ENCODE results near the gene B3GNT8.
"Not testable (repeated sequence)": the region's sequence is repeated elsewhere in the genome, so short reads cannot be mapped to it uniquely, and the experiment has no call there.

B3GNT8 gene

DNA sequence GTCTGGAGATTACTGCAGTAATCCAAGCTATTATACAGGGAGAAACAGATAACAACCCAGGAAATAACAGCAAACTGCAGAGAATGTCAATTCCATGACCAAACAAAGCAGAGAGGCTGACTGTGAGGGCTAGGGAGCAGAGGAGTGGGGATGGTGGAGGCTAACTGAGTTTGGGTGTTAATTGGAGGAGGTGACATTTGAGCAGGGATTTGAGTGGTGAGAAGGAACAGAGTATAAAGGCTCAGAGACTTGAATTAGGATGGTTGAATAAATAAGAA, 9.4 kb upstream of the B3GNT8 start:
- no peak for DNase-seq (ENCODE audit: low read depth)

GRCh38 chr19:41435936-41436673, 8.9 kb upstream of the B3GNT8 start:
- no peak for DNase-seq (ENCODE audit: low read depth)

- DNase-seq (ENCODE audit: low read depth): not testable (repeated sequence)
These were observed 8.2 kb upstream of the B3GNT8 start for GRCh38 chr19:41435376-41435775.

GRCh38 chr19:41434450-41434849, 7.3 kb upstream of the B3GNT8 start:
- no peak for DNase-seq (ENCODE audit: low read depth)

GRCh38 chr19:41433171-41433570, 6.0 kb upstream of the B3GNT8 start:
- DNase-seq (ENCODE audit: low read depth): no peak

DNA sequence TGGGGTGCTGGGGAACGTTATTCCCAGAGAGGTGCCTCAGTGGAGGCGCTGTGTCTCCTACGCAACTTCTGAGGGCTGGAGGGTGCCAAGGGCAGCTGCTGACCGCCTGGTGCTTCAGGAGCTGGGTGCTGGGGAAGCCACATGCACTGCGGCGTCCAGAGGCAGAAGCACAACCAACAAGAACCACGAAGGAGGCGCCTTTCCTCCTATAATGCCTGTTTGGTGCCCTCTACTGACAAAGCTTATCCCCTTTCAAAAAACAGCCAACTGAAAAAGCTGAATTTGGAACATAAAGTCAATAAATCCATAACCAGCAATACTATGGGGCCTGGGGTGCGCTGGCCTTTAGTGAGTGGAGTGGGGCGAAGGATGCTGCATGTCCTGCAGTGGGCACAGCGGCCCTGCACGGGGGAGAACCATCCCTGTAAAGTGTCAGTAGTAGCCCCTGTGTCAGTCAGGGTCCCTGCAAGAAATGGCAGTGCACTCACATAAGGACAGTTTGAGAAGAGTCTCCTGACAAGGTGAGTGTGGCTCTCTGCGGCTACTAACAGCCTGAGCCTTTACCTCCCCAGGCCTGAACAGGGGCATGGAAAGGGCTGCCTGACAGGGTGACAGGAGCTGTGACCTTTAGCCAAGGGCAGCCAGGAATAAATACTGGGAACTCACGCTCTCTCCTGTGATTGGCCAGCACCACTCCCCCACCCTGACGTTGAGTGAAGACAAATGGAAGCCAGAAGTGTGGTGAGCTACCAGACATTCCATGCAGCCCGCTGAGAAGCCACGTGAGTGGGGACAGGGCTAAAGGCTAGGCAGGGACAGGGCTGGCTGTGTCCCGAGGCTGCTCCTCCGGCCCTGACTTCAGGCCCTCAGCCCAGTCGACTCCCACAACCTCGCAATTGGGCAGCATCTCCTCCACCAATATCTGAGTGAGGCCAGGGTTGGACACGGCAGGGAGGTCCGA, 4.5 kb upstream of the B3GNT8 start:
- no peak for DNase-seq (ENCODE audit: low read depth)

GRCh38 chr19:41430922-41431321, 3.7 kb upstream of the B3GNT8 start:
- no peak for DNase-seq (ENCODE audit: low read depth)

- DNase-seq (ENCODE audit: low read depth): no peak
These were observed 1.3 kb upstream of the B3GNT8 start for GRCh38 chr19:41428481-41428859.

GRCh38 chr19:41427647-41428480, 690 bp upstream of the B3GNT8 start:
- DNase-seq (ENCODE audit: low read depth): peak; percentile 13

- DNase-seq (ENCODE audit: low read depth): no peak
These were observed 895 bp downstream of the B3GNT8 start for GRCh38 chr19:41426116-41426841.

DNA sequence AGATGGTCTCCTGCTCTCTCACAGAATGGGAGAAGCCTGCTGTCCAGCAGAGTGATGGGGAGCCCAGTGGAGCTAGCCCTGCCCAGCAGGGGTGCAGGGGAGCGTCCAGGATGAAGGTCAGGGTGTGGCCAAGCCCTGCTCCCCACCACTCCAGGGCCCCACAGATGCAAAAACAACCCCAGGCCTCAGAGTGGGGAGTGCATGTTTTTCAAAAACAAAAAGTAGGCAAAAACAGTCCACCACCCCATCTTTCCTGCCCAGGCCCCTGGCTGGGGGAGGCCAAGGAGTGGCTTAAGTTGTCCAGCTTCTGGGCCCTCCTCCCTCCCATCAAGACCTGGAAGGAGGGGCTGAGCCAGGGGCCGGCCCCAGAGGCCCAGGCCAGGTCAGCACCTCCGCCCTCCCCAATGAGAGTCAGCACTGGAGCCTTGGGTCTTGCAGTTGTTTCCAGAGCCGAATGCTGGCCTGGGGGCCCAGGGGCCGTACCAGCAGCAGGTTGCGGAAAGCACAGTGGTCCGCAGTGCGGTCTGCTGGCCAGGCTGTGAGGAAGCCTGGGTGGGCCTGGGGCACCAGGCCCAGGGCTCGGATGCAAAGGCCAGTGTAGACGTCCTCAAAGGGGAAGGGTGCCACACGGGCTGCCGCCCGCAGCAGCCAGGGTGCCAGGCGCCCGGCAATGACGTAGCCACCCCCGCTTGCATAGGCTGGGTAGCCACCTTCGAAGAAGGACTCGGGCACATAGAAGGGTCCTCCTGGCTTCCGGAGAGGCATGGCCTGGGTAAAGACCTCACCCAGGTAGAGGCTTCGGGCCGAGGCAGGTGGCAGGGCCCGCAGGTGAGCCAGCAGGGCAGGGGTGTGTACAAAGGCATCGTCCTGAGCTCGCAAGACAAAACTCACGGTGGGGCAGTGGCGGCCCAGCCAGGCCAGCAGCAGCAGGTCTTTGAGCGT, 1.7 kb downstream of the B3GNT8 start:
- DNase-seq (ENCODE audit: low read depth): no peak

DNA sequence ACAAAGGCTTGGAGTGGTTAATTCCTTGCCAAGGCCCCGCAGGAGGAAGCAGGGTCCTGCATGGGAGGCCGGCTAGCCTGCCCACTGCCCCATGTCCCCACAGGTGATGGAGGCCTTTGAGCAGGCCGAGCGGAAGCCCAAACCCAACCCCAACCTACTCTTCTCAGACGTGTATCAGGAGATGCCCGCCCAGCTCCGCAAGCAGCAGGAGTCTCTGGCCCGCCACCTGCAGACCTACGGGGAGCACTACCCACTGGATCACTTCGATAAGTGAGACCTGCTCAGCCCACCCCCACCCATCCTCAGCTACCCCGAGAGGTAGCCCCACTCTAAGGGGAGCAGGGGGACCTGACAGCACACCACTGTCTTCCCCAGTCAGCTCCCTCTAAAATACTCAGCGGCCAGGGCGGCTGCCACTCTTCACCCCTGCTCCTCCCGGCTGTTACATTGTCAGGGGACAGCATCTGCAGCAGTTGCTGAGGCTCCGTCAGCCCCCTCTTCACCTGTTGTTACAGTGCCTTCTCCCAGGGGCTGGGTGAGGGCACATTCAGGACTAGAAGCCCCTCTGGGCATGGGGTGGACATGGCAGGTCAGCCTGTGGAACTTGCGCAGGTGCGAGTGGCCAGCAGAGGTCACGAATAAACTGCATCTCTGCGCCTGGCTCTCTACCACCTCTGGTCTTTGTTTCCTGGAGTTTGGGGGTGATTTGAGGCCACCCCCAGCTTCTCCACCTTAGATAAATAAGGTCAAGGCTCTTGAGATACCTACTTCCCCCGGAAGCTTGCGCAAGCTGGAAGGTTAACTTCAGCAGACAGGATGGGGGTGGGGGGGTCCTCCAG, 2.6 kb downstream of the B3GNT8 start:
- DNase-seq (ENCODE audit: low read depth): no peak

GRCh38 chr19:41422955-41423354, 4.2 kb downstream of the B3GNT8 start:
- no peak for DNase-seq (ENCODE audit: low read depth)

GRCh38 chr19:41422456-41422855, 4.7 kb downstream of the B3GNT8 start:
- DNase-seq (ENCODE audit: low read depth): no peak

GRCh38 chr19:41421973-41422372, 5.2 kb downstream of the B3GNT8 start:
- no peak for DNase-seq (ENCODE audit: low read depth)

DNA sequence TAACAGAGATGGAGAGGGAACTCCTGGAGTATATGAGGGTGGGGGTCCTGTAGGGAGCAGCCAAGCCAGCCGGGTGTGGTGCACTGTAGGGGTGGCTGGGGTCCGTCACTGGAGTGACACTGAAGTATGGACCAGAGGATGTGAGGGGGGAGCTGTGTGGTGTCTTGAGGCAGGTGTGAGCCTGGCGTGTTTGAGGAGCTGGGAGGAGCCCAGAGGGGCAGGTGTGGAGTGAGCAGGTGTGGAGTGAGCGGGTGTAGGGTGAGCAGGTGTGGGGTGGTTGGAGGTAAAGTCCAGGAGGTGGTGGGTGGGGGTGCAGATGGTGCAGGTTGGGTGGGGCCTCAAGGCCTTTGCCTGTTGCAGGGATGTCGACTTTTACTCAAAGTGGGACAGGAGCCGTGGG, 5.9 kb downstream of the B3GNT8 start:
- no peak for DNase-seq (ENCODE audit: low read depth)

GRCh38 chr19:41420101-41420880, 6.9 kb downstream of the B3GNT8 start:
- DNase-seq (ENCODE audit: low read depth): no peak

DNA sequence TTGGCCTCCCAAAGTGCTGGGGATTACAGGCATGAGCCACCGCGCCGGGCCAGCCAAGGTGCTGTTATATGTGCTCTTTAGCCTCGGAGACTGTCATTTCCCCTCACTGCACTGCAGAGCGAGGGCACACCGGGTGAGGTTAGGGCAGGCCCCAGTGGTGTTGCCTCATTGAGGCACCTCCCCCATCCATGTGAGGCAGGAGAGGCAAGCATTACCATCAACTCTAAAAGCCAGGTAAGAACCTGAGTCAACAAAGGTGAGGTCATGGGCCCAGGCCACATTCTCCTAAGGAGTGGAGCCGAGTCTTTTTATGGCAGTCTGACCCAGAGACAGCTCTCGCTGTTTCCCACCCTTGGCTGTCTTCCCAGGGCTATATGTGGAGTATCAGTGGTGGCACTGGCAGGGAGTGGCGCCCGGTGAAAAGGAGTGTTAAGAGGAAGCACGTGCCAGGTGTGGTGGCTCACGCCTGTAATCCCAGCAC, 10.9 kb downstream of the B3GNT8 start:
- no peak for DNase-seq (ENCODE audit: low read depth)

DNA sequence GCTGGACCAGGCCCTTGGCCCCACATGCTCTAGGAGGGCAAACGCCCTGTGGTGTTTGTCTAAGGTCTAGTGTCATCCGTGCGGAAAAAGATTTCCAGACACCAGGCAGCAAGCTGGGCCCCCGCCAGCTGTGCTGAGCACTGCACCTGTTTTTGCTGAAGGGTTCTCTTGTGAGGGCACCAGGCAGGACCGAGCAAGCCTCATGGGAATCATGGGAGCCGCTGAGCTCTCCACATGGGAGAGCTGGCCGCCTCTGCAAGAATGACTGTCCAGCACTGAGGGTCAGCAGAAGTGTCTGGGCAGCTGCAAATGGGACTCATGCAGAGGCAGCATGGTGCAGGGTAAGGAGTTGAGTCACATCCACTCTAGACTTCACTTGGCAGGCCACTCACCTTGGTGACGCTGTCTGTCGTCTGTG, 12.0 kb downstream of the B3GNT8 start:
- no peak for DNase-seq (ENCODE audit: low read depth)

Measured in activated T-cell treated with anti-CD3 and anti-CD28 coated beads for 48 hours (primary cell).